GM21447 (cell line): ENCODE results near the gene ENPP4.
"Not testable (repeated sequence)": the region's sequence is repeated elsewhere in the genome, so short reads cannot be mapped to it uniquely, and the experiment has no call there.

Source experiments
- ATAC-seq: cut with Tn5 transposase; IDR thresholded peaks from one replicate; pipeline ENCODE4 v1.9.1; 2021; ENCODE audit not compliant: unreplicated experiment

The ENPP4 gene, protein sequence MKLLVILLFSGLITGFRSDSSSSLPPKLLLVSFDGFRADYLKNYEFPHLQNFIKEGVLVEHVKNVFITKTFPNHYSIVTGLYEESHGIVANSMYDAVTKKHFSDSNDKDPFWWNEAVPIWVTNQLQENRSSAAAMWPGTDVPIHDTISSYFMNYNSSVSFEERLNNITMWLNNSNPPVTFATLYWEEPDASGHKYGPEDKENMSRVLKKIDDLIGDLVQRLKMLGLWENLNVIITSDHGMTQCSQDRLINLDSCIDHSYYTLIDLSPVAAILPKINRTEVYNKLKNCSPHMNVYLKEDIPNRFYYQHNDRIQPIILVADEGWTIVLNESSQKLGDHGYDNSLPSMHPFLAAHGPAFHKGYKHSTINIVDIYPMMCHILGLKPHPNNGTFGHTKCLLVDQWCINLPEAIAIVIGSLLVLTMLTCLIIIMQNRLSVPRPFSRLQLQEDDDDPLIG

DNA sequence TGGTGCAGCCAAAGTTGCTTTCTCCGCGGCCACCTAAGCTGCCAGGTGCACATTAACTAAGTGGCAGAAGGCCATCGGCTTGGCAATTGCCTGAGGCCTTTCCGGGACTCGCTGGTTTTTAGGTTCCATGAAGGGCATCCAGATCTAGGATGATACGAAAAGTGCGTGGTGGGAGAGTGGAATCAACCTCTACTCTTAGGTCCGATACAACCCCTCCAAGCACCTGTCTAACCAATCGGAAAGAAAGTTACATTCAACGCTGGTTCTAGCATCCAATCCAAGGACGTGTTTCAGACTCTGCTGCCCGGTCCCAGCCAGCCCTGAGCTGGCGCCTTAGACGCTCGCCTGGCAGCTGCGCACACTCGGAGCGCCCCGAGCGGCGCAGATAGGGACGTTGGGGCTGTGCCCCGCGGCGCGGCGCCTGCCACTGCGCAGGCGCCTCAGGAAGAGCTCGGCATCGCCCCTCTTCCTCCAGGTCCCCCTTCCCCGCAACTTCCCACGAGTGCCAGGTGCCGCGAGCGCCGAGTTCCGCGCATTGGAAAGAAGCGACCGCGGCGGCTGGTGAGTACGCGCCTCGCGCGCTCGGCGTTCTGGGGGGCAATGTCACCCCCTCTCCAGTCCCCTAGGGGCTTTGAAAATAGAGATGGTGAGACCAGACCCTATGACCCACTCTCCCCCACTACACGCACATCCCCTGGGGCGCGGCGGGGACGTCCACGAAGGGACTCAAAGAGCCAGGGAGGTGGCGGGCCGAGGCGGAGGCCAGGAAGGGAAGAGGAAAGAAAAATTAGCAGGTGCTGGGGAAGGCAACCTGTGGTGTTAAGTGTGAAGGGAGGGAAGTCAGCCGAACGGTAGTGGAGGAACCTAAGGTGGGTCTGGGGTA lies at the start of gene ENPP4:
ENPP4 (plus strand) TSS at position 361 of the 883 bp plus-strand sequence. CDS start 9,595 bp downstream, outside the sequence.
- peak; percentile 93 for ATAC-seq

DNA sequence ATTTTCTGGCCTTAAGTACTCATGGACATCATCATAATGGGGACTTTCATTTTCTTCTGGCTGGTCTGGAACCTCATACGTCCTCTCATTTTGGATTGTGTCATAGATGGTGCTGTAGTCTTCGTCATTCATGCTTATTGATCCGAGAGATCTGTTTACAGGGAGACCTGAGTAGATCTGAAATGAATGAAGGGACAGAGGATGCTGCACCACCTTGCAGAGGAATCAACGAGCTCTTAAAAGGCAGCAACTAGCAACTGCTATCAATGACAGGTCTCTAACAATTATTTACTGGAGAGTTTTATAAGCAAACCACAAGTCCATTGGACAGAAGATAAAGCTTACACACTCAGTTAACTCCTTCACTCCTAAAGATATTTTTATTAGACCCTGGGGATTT lies 49.7 kb upstream of the ENPP4 start:
- ATAC-seq, result no peak

DNA sequence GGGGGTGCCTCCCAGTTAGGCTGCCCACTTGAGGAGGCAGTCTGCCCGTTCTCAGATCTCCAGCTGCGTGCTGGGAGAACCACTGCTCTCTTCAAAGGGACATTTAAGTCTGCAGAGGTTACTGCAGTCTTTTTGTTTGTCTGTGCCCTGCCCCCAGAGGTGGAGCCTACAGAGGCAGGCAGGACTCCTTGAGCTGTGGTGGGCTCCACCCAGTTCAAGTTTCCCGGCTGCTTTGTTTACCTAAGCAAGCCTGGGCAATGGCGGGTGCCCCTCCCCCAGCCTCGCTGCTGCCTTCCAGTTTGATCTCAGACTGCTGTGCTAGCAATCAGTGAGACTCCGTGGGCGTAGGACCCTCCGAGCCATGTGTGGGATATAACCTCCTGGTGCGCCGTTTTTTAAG lies 44.1 kb upstream of the ENPP4 start:
- ATAC-seq, result not testable (repeated sequence)

DNA sequence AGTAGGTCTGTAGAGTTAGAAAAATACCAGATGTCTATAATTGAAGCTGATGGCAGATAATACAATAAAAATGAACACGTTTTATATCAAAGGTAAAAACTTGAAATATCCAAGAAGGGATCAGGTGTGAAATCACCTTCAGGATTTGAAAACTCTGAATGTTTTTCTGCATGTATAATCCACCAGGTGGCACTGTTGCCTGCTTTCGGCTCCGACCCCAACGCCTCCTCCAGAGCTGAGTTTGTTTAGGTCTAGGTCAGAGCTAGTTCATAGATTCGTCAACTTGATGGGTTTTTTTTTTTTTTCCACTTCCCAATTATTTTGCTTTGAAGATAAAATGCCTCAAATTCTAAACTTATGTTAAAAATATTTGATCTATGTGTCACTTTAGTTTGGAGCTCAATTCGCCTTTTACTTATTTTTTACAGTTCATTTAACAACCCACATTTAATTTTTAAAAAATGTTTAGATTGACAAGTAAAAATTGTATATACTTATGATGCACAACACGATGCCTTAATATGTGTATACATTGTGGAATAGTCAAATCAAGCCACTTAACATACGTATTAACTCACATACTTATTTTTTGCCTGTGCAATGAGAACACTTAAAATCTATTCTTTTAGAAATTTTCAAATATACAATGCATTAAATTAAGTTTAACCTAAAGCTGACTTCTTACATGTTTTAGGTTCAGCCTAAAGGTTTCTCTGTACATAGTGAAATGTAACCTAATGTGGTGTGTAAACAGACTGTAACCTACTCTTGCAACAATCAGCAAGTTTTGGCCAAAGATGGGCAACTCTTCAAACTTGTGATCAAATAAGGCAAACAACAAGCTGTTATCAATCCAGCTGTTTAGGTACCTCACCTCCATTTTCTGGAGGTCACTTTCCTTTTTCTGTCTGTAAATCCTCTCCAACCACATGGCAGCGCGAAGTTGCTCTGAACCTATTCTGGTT lies 39.4 kb upstream of the ENPP4 start:
- no peak for ATAC-seq

DNA sequence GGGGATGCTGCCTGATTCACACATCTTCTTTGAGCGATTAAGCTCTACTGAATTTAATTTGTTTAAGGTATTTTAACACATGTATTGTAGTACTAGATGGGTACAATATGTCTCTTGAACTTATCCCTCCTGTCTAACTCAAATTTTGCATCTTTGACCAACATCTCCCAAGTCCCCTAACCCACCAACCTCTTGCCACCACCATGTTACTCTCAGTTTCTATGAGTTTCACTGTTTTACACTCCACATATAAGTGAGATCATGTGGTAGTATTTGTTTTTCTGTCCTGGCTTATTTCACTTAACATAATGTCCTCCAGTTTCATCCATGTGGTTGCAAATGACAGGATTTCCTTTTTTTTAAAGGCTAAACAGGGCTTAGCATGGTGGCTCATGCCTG lies 38.7 kb upstream of the ENPP4 start:
- no peak for ATAC-seq

DNA sequence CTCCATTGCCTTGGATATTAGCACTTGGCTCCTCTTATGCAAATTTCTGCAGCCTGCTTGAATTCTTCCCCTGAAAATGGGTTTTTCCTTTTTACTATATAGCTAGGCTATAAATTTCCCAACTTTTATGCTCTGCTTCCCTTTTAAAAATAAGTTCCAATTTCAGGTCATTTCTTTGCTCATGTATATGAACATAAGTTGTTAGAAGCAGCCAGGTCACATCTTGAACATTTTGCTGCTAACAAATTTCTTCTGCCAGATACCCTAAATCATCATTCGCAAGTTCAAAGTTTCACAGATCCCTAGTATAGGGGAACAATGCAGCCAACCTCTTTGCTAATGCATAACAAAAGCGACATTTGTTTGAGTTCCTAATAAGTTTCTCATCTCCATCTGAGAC lies 34.5 kb upstream of the ENPP4 start:
- no peak for ATAC-seq

DNA sequence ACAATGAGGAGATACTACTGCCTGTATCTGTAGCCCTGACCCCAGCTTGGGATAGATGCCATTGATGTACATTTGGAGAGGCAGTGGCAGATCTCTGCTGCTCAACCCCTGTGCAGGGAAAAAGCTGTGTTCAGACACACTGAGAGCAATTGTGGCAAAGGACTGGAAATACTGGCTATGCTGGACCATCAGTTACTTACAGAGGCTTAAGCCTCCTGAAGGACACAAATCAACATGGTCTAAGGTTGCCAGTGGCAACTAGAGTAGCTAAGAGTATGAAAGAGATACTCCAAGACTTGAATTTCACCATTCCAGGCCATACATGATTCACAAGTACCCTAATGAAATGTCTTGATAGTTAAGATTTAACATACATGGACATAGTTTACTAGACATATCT lies 32.4 kb upstream of the ENPP4 start:
- no peak for ATAC-seq

DNA sequence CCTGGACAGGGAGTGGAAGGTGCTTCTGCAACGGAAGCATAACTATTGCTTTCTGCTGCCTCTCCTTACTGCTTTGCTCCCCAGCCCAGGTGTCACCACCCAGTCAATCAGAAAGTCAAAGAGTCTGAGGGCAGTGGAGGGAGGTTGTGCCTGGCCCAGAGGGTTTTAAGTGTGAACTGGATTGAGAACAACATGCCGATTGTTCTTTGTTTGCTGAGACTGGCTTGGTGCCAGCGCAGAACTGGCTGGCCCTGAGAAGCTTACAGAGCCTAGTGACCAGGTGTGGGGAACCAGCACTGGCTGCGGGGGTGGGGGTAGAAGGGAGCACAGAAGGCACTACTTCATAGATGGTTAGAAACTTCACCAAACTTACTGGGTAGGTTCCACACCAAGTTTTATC lies 31.1 kb upstream of the ENPP4 start:
- no peak for ATAC-seq

DNA sequence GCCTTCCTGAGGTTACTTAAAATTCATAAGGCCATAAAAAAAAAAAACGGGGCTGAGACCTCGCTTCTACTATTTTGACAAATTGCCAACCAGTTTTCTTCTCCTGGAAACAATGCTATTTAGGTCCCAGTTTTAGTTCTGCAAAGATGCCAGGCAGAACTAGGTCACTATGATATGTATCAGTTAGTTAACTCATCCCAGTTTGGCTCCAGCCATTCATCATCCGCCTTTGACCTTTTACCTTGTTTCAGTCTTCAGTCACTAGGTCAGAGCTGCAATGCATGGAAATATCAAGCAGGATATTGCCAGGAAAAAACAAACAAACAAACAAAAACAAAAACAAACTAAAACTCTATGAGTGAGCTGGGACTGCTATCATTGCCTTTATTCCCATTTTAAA lies 29.8 kb upstream of the ENPP4 start:
- ATAC-seq, result no peak

DNA sequence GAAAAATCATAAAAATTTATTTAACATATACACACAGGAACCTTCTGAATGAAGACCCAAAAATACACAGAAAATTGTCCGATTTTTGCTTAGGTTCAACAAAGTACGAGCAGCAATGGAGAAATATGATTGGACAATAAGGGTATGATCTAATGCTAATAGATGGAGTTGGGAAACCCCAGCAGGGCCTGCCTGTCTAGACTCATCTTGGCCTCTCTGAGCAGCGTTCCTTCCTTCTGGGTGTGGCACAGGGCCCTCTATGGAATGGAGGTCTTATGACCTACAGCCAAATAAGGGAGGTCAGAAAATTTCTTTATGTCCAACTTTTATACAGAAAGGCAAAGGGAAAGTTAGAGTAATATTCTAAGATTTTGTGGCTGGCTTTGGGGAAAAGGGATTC lies 27.7 kb upstream of the ENPP4 start:
- no peak for ATAC-seq

DNA sequence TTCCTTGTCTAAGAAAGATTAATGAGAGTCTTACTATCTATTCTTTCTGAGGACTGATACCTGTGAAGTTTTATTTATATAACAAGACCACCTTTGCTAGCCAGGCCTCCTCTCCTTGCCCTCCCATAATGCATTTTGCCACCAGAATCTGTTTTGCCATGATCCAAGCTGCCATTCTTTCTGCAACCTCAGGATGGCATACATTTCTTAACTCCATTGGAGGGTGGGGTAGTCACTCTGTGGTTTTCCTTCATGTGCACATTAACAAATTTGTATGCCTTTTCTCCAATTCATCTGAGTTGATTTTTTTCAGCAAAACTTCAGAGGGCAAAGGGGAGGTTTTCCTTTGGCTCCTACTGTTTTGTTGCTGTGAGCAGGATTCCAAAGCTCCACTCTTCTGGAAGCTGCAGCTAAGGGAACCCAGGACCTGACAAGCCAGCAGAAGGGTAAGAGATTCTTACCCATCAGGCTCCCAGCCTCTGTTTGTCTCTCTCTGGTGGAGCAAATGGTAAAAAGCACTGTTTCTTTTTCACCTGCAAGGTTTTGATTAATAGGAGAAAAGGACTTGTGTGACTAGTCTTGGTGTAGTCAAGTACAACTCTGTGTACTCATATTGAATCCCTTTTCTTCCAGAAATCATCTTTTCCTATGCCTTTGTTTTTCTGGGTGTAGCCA lies 26.2 kb upstream of the ENPP4 start:
- no peak for ATAC-seq

DNA sequence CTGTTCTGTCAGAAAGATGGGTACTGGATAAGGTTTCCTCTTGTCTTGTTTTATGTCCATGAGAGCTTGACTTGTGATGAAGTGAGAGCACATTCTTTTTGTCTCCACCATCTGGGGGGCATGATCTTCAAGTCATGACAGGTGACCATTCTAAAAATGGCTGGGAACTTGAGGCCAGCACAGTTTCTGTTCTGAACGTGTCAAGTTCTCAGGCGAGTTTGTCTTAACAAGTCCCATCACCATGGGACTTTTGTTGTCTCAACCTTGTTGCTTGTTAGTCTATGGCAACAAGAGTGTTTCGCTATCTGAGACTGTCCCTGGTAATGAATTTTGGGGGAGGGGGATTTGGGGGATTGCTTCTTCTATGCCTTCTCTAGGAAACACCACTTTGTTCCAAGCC lies 25.6 kb upstream of the ENPP4 start:
- ATAC-seq, result no peak

DNA sequence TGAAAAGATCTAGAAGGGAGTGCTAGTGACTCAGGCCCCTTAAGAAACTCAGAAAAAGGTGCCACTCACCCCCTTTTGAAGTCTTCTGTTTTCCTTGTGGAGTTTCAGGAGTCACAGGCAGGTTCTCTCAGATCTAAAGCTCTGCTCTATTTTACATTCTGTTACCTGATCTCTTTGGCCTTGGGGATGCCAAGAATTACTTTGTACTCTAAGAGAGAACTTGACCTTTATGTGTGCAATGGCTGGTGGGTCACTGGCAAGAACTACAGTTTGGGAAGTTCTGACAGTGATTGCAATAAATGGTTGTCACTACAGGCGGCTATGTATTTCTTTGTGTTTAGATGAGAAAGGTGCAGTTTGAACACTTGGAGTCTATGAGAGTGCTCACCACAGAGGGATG lies 24.2 kb upstream of the ENPP4 start:
- no peak for ATAC-seq

DNA sequence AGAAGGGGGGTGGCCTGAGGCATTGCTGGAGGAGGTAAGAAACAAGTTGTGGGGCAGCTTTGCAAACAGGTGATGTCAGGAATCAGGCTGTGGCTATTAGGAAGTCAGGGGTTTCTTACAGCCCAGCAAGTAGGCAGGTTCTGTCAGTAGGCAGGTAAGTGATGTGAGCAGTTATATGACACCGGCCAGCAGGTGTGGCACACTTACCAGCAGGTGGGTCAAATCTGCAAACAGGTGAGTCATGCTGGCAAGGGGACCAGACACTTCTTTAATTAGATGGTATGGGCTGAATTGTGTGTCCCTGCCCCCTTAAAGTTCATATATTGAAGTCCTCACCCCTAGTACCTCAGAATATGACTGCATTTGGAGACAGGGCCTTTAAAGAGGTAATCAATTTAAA lies 16.4 kb upstream of the ENPP4 start:
- no peak for ATAC-seq

DNA sequence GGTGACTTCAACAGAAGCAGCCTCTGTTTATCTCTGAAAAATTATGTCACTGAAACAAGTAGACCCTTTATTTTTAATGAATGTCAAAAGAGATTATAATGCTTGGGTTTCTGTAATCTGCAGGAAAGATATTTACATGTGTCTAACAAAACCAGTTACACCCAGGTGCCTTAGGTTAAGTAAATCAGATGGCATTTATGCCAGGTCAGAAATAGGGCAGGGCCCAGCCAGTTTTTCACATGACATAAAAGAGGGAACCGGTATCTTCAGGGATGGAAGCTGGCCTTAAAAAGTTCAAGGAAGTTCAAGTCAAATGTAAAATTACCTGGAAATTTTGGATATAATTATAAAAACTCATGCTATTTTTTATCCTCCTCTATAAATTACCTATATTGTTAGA lies 14.2 kb upstream of the ENPP4 start:
- no peak for ATAC-seq

DNA sequence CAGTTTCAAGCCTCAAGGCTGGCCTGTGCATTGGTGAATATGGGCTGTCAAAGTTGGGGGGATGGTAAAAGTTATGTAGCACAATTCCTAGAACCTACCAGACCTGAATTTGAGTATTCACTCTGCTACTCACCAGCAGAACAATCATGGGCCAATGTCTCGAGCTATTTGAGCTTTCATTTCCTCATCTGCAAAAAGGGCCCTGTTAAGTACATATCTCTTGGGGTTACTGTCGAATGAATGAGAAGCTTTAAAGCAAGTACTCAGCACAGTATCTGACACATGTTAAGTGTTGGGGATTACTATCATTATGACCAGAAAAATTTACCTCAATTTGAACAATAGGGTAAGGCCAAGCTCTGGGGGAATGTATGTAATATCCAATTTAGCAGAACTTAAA lies 13.5 kb upstream of the ENPP4 start:
- ATAC-seq, result no peak

DNA sequence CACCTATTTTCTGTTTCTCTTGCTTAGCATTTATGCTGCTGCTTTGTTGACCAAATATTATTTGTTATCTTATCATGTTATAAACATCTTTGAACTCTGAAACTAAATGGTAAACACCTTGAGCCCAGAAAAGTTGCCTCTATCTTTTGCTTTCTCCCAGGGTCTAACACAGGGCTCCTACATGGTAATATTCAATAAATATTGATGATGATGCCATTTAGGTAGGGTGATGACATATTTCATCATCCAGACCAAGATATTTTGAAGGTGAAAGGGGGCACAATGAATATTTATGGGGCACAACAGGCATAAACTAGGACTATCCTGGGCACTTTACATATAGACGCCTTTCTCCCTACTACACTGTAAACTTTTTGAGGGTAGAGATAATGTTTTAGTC lies 11.6 kb upstream of the ENPP4 start:
- no peak for ATAC-seq

DNA sequence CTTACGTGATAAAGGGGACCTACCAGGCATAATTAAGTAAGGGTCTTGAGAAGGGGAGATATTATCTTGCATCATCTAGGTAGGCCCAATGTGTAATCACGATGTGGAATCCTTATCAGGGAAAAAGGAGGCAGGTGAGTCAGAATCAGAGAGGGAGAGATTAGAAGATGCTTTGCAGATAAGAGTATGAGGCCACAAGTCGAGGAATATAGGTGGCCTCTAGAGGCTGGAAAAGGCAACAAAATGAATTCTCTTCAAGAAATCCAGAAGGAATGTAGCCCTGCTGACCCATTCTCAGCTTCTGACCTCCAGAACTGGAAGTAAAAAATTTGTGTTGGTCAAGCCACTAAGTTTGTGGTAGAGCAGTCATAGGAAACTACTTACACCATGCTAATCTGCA lies 11.0 kb upstream of the ENPP4 start:
- ATAC-seq, result no peak

DNA sequence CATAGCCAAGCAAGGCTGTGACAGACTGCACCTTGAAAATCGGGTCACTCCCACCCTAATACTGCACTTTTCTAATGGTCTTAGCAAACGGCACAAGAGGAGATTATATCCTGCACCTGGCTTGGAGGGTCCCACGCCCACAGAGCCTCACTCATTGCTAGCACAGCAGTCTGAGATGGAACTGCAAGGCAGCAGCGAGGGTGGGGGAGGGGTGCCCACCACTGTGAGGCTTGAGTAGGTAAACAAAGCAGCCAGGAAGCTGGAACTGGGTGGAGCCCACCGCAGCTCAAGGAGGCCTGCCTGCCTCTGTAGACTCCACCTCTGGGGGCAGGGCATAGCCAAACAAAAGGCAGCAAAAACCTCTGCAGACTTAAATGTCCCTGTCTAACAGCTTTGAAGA lies 10.1 kb upstream of the ENPP4 start:
- ATAC-seq, result not testable (repeated sequence)

DNA sequence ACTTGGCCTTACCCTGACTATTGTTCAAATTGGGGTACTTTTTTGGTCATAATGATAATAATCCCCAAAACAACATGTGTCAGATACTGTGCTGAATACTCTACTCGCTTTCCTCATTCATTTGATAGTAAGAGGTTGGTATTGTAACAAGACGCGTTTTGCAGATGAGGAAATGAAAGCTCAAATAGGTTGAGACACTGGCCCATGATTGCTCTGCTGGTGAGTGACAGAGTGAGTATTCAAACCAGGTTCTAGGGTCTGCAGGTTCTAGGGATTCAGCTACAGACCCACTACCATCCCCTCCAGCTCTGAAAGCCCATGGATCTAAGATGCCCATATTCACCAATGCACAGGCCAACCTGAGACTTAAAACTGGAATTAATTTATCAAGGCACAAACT lies 1.3 kb upstream of the ENPP4 start:
- ATAC-seq, result peak; percentile 29

DNA sequence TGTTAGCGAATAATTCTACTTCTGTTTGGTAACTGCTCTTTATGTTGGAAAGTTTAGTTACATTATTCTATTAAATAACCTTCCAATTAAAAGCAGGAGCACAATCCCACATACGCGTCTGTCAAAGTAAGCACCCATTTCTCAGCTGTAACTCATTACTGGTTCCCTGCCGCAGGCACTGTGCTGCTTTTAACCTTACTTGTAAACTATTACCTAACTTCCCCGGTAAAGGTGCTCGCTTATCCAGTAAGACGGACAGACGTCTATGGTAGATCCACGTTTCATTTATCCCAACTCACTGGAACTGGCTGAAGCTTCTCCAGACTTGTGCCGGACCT lies 529 bp upstream of the ENPP4 start:
- peak; percentile 22 for ATAC-seq
